ENCODE measurements around the gene NXPE2.

The NXPE2 gene

GRCh38 chr11:114736806-114737205 lies 58.5 kb downstream of the NXPE2 start:
- H3K4me3 ChIP-seq, result no peak overlapping the region
- H3K27ac ChIP-seq, result no peak overlapping the region

- Histone ChIP-seq H3K27ac (no peak overlapping the region), H3K4me3 (no peak overlapping the region)
Observed at GRCh38 chr11:114738954-114739353, 60.6 kb downstream of the NXPE2 start.

GRCh38 chr11:114745150-114745671 lies 66.9 kb downstream of the NXPE2 start:
- Histone ChIP-seq H3K27ac (no peak overlapping the region), H3K4me3 (no peak overlapping the region)

GRCh38 chr11:114746013-114746412 lies 67.7 kb downstream of the NXPE2 start:
- Histone ChIP-seq H3K4me3 (no peak overlapping the region), H3K27ac (no peak overlapping the region)

Data from skin epidermis (tissue), 12 donors.